HepG2 (cell line): ENCODE results near the gene GTF2A2. TPM values are rescaled to one million over a fixed set of nuclear protein-coding genes. Genes with fewer than 3 reads are reported as not detected.
A peak's percentile ranks its signal among the peaks of the same experiment; 100 is the strongest.

Experiments
- CREM ChIP-seq, 2 experiments: sonication (generic) in 1 of 2; formaldehyde crosslinking in 1 of 2; IDR thresholded peaks; 2 replicates each; pipeline versions ENCODE4 v1.4.0 to v1.6.1; 2016 to 2020; ENCODE audit warnings: antibody characterized with exemption in 1 of 2, mild to moderate bottlenecking in 1 of 2, missing genetic modification reagents in 1 of 2
- HES4 ChIP-seq: sonication (generic); formaldehyde crosslinking; IDR thresholded peaks from 2 replicates; pipeline ENCODE4 v1.9.0; 2021; ENCODE audit warnings: mild to moderate bottlenecking, missing genetic modification reagents, borderline replicate concordance
- MEIS2 ChIP-seq: sonication (generic); formaldehyde crosslinking; IDR thresholded peaks from 2 replicates; pipeline ENCODE4 v1.9.0; 2021; ENCODE audit warnings: mild to moderate bottlenecking, missing genetic modification reagents
- MYNN ChIP-seq: sonication (generic); formaldehyde crosslinking; IDR thresholded peaks from 2 replicates; pipeline ENCODE4 v1.4.0; 2020; ENCODE audit warnings: mild to moderate bottlenecking, low read depth, missing genetic modification reagents
- ZMYM2 ChIP-seq: sonication (generic); formaldehyde crosslinking; IDR thresholded peaks from 2 replicates; pipeline ENCODE4 v1.8.0; 2022; ENCODE audit warnings: mild to moderate bottlenecking, missing genetic modification reagents
- ZNF124 ChIP-seq: sonication (generic); formaldehyde crosslinking; IDR thresholded peaks from 2 replicates; pipeline ENCODE4 v1.4.0; 2020; ENCODE audit warnings: missing genetic modification reagents
- ZNF260 ChIP-seq: sonication (generic); formaldehyde crosslinking; IDR thresholded peaks from 2 replicates; pipeline ENCODE4 v1.4.0; 2020; ENCODE audit warnings: missing genetic modification reagents, low read depth, mild to moderate bottlenecking, borderline replicate concordance
- ZNF282 ChIP-seq: fragments of 450-650 bp; IDR thresholded peaks from 2 replicates; pipeline ENCODE4 v1.6.1; 2018; ENCODE audit not compliant: partially characterized antibody
- ZNF382 ChIP-seq: sonication (generic); formaldehyde crosslinking; IDR thresholded peaks from 2 replicates; pipeline ENCODE4 v1.5.0; 2020; ENCODE audit warnings: missing genetic modification reagents, mild to moderate bottlenecking, borderline replicate concordance
- ZNF501 ChIP-seq: sonication (generic); formaldehyde crosslinking; IDR thresholded peaks from 2 replicates; pipeline ENCODE4 v1.5.1; 2020; ENCODE audit warnings: mild to moderate bottlenecking, moderate library complexity, missing genetic modification reagents
- ZNF564 ChIP-seq: sonication (generic); formaldehyde crosslinking; IDR thresholded peaks from 2 replicates; pipeline ENCODE4 v1.8.1; 2023; ENCODE audit warnings: mild to moderate bottlenecking, missing genetic modification reagents
- ZNF674 ChIP-seq: sonication (generic); formaldehyde crosslinking; IDR thresholded peaks from 2 replicates; pipeline ENCODE4 v1.5.0; 2020; ENCODE audit warnings: low read depth, mild to moderate bottlenecking, missing genetic modification reagents
- ZNF788 ChIP-seq: sonication (generic); formaldehyde crosslinking; IDR thresholded peaks from 2 replicates; pipeline ENCODE4 v1.5.0; 2020; ENCODE audit warnings: mild to moderate bottlenecking, missing genetic modification reagents, borderline replicate concordance
- ZNF841 ChIP-seq: sonication (generic); formaldehyde crosslinking; IDR thresholded peaks from 2 replicates; pipeline ENCODE4 v1.8.1; 2023; ENCODE audit warnings: missing genetic modification reagents, borderline replicate concordance
- polyA plus RNA-seq, 8 experiments: library from polyadenylated mRNA; depleted of rRNA in 3 of 8; stranded (reverse) in 7 of 8; unstranded in 1 of 8; fragments of >200 nt; fragmentation: Illumina TruSeq in 4 of 8; extraction: Trizol in 4 of 8; gene quantifications; 2 replicates each; pipeline versions ENCODE4 v1.2.1 to v1.2.3, GENCODE V29; 2011 to 2016; ENCODE audit warnings: low read depth in 4 of 8, missing spikeins in 1 of 8, mixed read lengths in 1 of 8; ENCODE audit not compliant: insufficient read depth in 1 of 8
- total RNA-seq, 5 experiments: library from RNA; depleted of rRNA; stranded (reverse); fragments of >200 nt; fragmentation: Illumina TruSeq; extraction: Trizol; gene quantifications; 2 replicates each; pipeline ENCODE4 v1.2.3, GENCODE V29; 2016; ENCODE audit warnings: low read depth in 1 of 5
- TF ChIP-seq, protein P1 (sequence below): sonication (generic); formaldehyde crosslinking; conservative IDR thresholded peaks from 2 replicates; pipeline ENCODE4 v1.4.0; 2020; ENCODE audit warnings: missing genetic modification reagents
- TF ChIP-seq, protein P2 (sequence below), 2 experiments: sonication (generic) in 1 of 2; formaldehyde crosslinking in 1 of 2; IDR thresholded peaks; 2 replicates each; pipeline versions ENCODE4 v1.4.0 to v1.6.1; 2016 to 2020; ENCODE audit warnings: borderline replicate concordance in 1 of 2, low read depth in 1 of 2, mild to moderate bottlenecking in 1 of 2, missing genetic modification reagents in 1 of 2
- TF ChIP-seq, protein P3 (sequence below): sonication (generic); formaldehyde crosslinking; IDR thresholded peaks from 2 replicates; pipeline ENCODE4 v1.4.0; 2020; ENCODE audit warnings: mild to moderate bottlenecking, low read depth, missing genetic modification reagents
- TF ChIP-seq, protein P4 (sequence below): fragments of 450-650 bp; IDR thresholded peaks from 2 replicates; pipeline ENCODE4 v1.6.1; 2017; ENCODE audit warnings: mild to moderate bottlenecking

GTF2A2 gene
- total and polyA plus RNA-seq, 2 of the 13 experiments (the other 11 are each of a cell fraction or from before 2014, with no cell fraction given), result 24.4 to 106 TPM

DNA sequence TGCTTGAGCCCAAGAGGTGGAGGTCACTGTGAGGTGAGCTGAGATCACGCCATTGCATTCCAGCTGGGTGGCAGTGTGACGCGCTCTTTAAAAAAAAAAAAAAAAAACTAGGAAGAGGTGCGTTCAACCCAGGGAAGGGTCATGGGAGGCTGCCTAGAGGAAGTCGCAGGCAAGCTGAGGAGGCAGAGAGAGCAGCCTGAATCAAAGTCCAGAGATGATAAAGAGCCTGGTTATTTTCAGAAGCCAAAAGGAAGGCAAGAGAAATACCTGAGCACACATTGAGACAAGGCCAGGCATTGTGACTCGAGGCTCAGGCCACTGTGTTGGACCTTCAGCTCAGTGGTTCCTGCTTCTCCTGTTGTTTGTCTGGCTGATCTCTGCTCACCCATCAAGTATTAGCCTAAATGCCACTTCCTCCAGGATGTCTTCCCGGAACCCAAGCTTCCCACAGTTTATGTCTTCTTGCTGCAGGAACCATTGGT, 61.8 kb downstream of the GTF2A2 start (continued):
- TF ChIP-seq MEIS2 (CRISPR knock-in tag) (no peak), CREM (IDR thresholded peaks at IDR 0.05) (peak; percentile 44; the same call in 1 of the 2 replicates), CREM (CRISPR knock-in tag; IDR thresholded peaks at IDR 0.05) (no peak), ZNF501 (CRISPR knock-in tag) (no peak), ZNF841 (CRISPR knock-in tag) (no peak), ZNF564 (CRISPR knock-in tag) (no peak), ZNF382 (CRISPR knock-in tag) (no peak), ZNF260 (no peak), ZNF282 (no peak), ZNF124 (no peak), HES4 (CRISPR knock-in tag) (no peak), ZMYM2 (peak; percentile 63; the same call in 1 of the 2 replicates), ZNF674 (no peak), MYNN (CRISPR knock-in tag) (no peak), ZNF788 (no peak)
- TF ChIP-seq, protein P1, sequence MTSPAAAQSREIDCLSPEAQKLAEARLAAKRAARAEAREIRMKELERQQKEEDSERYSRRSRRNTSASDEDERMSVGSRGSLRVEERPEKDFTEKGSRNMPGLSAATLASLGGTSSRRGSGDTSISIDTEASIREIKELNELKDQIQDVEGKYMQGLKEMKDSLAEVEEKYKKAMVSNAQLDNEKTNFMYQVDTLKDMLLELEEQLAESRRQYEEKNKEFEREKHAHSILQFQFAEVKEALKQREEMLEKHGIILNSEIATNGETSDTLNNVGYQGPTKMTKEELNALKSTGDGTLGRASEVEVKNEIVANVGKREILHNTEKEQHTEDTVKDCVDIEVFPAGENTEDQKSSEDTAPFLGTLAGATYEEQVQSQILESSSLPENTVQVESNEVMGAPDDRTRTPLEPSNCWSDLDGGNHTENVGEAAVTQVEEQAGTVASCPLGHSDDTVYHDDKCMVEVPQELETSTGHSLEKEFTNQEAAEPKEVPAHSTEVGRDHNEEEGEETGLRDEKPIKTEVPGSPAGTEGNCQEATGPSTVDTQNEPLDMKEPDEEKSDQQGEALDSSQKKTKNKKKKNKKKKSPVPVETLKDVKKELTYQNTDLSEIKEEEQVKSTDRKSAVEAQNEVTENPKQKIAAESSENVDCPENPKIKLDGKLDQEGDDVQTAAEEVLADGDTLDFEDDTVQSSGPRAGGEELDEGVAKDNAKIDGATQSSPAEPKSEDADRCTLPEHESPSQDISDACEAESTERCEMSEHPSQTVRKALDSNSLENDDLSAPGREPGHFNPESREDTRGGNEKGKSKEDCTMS, result no peak
- TF ChIP-seq, protein P2, sequence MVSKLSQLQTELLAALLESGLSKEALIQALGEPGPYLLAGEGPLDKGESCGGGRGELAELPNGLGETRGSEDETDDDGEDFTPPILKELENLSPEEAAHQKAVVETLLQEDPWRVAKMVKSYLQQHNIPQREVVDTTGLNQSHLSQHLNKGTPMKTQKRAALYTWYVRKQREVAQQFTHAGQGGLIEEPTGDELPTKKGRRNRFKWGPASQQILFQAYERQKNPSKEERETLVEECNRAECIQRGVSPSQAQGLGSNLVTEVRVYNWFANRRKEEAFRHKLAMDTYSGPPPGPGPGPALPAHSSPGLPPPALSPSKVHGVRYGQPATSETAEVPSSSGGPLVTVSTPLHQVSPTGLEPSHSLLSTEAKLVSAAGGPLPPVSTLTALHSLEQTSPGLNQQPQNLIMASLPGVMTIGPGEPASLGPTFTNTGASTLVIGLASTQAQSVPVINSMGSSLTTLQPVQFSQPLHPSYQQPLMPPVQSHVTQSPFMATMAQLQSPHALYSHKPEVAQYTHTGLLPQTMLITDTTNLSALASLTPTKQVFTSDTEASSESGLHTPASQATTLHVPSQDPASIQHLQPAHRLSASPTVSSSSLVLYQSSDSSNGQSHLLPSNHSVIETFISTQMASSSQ (IDR thresholded peaks at IDR 0.05; ENCODE audit: low read depth), result no peak
- TF ChIP-seq, protein P2 (CRISPR knock-in tag; IDR thresholded peaks at IDR 0.05; ENCODE audit: borderline replicate concordance), result no peak
- TF ChIP-seq, protein P3, sequence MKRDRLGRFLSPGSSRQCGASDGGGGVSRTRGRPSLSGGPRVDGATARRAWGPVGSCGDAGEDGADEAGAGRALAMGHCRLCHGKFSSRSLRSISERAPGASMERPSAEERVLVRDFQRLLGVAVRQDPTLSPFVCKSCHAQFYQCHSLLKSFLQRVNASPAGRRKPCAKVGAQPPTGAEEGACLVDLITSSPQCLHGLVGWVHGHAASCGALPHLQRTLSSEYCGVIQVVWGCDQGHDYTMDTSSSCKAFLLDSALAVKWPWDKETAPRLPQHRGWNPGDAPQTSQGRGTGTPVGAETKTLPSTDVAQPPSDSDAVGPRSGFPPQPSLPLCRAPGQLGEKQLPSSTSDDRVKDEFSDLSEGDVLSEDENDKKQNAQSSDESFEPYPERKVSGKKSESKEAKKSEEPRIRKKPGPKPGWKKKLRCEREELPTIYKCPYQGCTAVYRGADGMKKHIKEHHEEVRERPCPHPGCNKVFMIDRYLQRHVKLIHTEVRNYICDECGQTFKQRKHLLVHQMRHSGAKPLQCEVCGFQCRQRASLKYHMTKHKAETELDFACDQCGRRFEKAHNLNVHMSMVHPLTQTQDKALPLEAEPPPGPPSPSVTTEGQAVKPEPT (CRISPR knock-in tag), result no peak
- TF ChIP-seq, protein P4, sequence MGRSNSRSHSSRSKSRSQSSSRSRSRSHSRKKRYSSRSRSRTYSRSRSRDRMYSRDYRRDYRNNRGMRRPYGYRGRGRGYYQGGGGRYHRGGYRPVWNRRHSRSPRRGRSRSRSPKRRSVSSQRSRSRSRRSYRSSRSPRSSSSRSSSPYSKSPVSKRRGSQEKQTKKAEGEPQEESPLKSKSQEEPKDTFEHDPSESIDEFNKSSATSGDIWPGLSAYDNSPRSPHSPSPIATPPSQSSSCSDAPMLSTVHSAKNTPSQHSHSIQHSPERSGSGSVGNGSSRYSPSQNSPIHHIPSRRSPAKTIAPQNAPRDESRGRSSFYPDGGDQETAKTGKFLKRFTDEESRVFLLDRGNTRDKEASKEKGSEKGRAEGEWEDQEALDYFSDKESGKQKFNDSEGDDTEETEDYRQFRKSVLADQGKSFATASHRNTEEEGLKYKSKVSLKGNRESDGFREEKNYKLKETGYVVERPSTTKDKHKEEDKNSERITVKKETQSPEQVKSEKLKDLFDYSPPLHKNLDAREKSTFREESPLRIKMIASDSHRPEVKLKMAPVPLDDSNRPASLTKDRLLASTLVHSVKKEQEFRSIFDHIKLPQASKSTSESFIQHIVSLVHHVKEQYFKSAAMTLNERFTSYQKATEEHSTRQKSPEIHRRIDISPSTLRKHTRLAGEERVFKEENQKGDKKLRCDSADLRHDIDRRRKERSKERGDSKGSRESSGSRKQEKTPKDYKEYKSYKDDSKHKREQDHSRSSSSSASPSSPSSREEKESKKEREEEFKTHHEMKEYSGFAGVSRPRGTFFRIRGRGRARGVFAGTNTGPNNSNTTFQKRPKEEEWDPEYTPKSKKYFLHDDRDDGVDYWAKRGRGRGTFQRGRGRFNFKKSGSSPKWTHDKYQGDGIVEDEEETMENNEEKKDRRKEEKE, result no peak
